GM21576 (cell line): ENCODE data around the gene NEU2.
"Not testable (repeated sequence)": the region's sequence is repeated elsewhere in the genome, so short reads cannot be mapped to it uniquely, and the experiment has no call there.

Source experiments
- ATAC-seq: cut with Tn5 transposase; IDR thresholded peaks from one replicate; pipeline ENCODE4 v1.9.1; 2021; ENCODE audit warnings: mild to moderate bottlenecking, moderate library complexity; ENCODE audit not compliant: unreplicated experiment

NEU2 gene

GRCh38 chr2:233033672-233034071, 1.2 kb downstream of the NEU2 start:
- ATAC-seq, result no peak

- no peak for ATAC-seq
Observed at GRCh38 chr2:233034091-233034882, 1.8 kb downstream of the NEU2 start.

- ATAC-seq, result no peak
Observed at GRCh38 chr2:233035426-233036161, 3.1 kb downstream of the NEU2 start.

- no peak for ATAC-seq
Observed at GRCh38 chr2:233036162-233036838, 3.8 kb downstream of the NEU2 start.

GRCh38 chr2:233037078-233037477, 4.6 kb downstream of the NEU2 start:
- no peak for ATAC-seq

GRCh38 chr2:233039212-233039845, 6.9 kb downstream of the NEU2 start:
- ATAC-seq, result no peak

- no peak for ATAC-seq
Observed at GRCh38 chr2:233039846-233040530, 7.5 kb downstream of the NEU2 start.

- no peak for ATAC-seq
Observed at GRCh38 chr2:233040571-233040970, 8.1 kb downstream of the NEU2 start.

GRCh38 chr2:233041722-233042323, 9.4 kb downstream of the NEU2 start:
- no peak for ATAC-seq

GRCh38 chr2:233042549-233042948, 10.1 kb downstream of the NEU2 start:
- no peak for ATAC-seq

- ATAC-seq, result no peak
Observed at GRCh38 chr2:233044974-233045605, 12.6 kb downstream of the NEU2 start.

GRCh38 chr2:233047206-233047605, 14.7 kb downstream of the NEU2 start:
- no peak for ATAC-seq

- ATAC-seq, result no peak
Observed at GRCh38 chr2:233047667-233048066, 15.2 kb downstream of the NEU2 start.

GRCh38 chr2:233048569-233049193, 16.2 kb downstream of the NEU2 start:
- ATAC-seq, result no peak

- ATAC-seq, result no peak
Observed at GRCh38 chr2:233049194-233049761, 16.8 kb downstream of the NEU2 start.

GRCh38 chr2:233051241-233052149, 19.0 kb downstream of the NEU2 start:
- ATAC-seq, result no peak

- not testable (repeated sequence) for ATAC-seq
Observed at GRCh38 chr2:233052517-233052916, 20.0 kb downstream of the NEU2 start.
